NCI-H2171 treated with DMSO at 0.1 percent for 48 hours (cell line): ENCODE measurements around the gene CHMP1B.
A peak's percentile ranks its signal among the peaks of the same experiment; 100 is the strongest.
"Not testable (repeated sequence)": the region's sequence is repeated elsewhere in the genome, so short reads cannot be mapped to it uniquely, and the experiment has no call there.

Experiments
- DNase-seq: peaks from one replicate; lab custom pipeline; 2025; lab: John Stamatoyannopoulos, UW

CHMP1B gene

GRCh38 chr18:11871501-11871900, 20.3 kb downstream of the CHMP1B start:
- DNase-seq: no peak

DNA sequence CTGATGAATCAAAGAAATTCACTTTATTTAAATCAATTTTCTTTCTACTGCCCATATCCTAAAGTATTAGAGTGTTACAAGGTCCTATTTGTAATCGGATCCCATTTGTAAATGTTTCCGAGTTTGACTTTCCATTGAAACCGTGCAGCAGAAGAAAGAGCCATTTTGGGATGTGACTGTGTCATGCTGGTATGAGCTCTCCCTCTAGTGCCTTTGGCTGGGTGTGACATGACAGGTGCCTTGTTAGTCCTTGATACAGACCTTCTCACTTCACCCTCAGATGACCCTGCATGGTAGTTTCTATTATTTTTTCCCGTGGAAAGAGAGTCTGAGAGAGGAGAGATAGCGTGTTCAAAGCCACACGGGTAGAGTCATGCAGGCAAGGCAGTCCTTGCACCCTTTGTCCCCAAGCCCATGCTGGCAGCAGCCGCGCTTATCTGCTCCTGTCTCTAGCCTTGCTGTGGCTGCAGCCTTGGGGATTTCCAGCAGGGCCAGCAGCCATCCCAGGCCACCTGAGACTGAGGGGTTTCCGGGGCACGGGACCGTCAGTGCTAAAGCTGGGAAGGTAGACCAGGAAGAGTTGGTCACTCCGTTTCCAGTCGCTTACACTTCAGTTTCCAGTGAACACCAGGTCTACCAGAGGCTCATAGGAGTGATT, 21.4 kb downstream of the CHMP1B start:
- peak; percentile 65 for DNase-seq

GRCh38 chr18:11873670-11874340, 22.6 kb downstream of the CHMP1B start:
- DNase-seq: peak; percentile 87

DNA sequence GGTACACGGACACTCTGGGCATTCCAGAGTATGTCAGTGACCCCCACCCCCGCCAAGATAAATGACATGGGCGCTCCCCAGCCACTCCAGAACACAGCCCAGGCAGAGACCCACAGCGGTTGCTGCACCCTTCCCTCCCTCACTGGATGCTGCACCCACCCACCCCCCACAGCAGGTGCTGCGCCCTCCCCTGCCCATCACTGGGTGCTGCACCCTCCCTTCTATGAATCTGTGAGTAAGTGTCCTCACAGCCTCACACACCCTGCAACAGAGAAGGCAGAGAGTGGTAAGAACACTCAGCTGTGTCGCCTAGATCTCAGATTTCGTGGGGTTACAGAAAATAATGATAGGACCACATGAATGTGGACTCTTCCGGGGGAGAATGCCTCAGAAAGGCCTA, 23.5 kb downstream of the CHMP1B start:
- no peak for DNase-seq

DNA sequence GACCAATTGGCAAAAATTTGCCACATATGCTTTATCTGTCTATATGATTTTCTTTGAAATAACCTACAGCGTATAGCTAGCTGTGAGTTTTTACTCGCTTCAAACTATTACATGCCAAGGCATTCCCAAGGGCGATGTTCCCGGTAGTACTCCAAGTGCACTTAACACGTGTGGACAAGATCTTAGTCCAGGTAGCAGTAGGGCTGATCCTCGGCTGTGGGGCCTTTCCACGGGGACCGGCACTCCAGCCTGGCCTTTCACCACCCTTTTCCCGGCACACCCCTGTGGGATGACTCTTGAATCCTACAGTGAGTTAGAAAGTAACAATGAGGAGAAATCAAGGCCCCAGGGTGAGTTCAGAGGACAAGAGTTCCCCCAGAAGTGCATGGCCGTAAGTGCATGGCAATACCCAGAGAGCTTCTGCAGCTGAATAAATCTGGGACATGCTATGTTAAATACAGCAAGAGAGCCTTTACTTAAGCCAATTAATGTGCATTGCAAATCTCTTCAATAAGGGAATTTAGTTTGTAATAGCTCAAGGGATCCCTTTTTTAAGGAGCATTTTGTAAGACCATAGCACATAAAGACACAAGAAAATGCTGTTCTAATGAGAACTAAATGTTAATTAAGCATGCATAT, 26.4 kb downstream of the CHMP1B start:
- no peak for DNase-seq

- DNase-seq: no peak
These were observed 29.5 kb downstream of the CHMP1B start for GRCh38 chr18:11880586-11881304.

- DNase-seq: no peak
These were observed 31.4 kb downstream of the CHMP1B start for GRCh38 chr18:11882636-11883035.

- DNase-seq: no peak
These were observed 31.9 kb downstream of the CHMP1B start for GRCh38 chr18:11883153-11883552.

GRCh38 chr18:11884396-11885030, 33.3 kb downstream of the CHMP1B start:
- no peak for DNase-seq

DNA sequence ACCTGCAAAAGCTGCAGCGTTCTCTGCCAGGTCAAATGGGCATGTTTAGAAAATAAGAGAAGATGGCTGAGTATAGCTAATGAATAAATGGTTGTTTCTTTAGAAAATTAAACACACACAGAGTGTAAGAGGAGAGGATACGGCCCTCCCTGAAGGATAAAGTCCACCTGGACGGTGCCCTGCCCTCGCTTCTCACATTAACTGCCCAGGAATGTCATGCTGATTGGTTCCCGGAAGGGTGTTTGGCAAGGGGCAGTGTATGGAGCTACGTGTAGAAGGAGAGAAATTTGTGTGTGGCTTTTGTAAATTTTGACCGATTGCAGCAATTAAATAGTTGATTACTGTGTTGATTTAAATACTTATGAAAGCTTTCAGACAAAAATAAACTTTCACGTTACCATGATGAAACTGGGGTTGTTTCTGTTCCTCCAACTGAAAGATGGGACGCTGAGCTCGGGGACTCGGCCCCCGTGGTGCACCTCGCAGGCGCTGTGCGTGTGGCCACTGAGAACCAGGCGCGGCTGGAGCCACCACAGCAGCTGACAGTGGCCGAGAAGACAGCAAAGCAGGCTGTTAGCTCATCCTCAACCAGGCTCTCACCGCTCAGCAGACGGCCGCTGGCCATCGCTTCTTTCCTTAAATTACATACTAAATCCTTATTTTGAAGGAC, 34.2 kb downstream of the CHMP1B start:
- DNase-seq: no peak

GRCh38 chr18:11886577-11887110, 35.4 kb downstream of the CHMP1B start:
- no peak for DNase-seq

DNA sequence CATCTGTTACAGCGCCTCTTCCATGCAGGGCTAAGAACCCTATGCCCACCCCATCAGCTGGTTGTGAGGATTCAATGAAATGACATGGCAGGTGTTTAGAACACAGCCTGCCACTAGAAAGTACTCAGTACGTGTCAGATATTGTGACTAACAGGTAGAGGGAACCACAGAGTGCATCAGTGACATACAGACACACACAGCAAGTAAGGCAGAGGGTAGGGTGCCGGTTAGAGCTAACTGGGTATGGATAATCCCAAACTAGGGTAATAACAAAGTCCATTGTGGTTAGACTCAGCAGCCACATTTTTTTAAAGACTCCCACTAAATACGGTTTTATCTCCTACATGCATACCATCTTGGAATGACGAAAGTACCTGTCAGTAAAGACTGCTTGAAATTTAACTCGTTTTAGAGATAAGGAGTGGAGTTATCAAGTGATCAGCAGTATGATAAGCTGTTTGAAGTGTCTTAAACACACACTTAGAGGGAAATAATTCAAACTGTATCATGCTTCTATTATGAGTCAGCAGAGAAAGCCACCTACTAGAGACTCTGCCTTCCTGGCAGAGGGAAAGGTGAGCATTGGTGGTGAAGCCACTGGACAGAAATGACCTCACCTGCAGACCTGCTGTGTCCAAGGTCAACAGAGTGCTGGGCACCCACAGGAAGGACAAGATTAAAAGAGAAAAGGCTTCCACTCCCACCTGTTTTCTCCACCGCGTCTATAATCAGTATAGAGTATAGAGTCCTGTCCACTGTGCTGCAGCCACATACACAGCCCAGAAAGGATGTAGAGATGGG, 36.3 kb downstream of the CHMP1B start:
- DNase-seq: no peak

- no peak for DNase-seq
These were observed 37.5 kb downstream of the CHMP1B start for GRCh38 chr18:11888726-11889125.

DNA sequence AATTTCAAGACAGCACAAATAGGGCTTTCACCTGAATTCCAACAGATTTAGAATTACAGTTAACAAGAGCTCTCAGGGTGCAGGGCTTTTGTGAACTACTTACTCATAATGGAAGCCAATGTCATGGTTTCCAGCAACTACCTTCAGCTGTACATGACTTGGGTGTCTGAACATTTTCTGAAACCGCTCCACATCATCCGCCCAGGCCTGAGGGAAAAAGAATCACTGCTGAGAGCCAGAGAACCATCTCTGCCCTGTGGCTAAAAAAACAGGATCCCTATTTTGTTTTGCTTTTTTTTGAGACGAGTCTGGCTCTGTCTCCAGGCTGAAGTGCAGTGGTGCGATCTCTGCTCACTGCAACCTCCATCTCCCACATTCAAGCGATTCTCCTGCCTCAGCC, 38.1 kb downstream of the CHMP1B start:
- DNase-seq: no peak

DNA sequence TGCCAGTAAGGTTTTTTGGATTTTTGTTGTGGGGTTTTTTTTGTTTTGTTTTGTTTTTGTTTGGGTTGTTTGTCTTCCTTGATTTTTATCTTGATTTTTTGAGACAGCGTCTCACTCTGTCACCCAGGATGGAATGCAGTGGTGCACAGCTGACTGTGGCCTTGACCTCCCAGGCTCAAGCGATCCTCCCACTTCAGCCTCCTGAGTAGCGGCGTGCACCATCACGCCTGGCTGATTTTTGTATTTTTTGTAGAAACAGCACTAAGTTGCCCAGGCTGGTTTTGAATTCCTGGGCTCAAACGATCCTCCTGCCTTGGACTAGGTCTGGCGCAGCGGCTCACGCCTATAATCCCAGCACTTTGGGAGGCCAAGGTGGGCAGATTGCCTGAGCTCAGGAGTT, 40.5 kb downstream of the CHMP1B start:
- no peak for DNase-seq

DNA sequence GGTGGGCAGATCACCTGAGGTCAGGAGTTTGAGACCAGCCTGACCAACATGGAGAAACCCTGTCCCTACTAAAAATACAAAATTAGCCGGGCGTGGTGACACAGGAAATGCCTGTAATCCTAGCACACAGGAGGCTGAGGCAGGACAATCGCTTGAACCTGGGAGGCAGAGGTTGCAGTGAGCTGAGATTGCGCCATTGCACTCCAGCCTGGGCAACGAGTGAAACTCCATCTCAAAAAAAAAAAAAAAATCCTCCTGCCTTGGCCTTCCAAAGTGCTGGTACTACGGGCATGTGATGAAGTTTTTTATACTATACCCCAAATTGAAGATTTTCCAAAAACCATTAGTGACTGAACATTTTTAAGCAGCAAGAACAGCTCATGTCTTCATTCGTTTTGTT, 41.2 kb downstream of the CHMP1B start:
- not testable (repeated sequence) for DNase-seq

GRCh38 chr18:11897781-11898180, 46.6 kb downstream of the CHMP1B start:
- no peak for DNase-seq

DNA sequence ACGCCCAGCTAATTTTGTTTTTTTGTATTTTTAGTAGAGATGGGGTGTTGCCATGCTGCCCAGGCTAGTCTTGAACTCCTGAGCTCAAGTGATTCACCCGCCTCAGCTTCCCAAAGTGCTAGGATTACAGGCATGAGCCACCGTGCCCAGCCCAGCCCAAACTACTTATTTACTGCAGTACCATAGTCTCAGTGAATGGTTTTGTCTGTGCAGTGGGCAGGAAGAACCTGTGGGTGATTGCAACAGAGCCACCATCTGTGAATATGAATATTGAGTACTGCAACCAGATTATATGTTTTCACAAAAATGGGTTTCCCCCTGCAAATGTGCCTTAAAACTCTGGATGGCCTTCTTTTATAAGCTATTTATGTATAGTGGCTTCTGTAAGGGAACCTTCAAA, 47.9 kb downstream of the CHMP1B start:
- no peak for DNase-seq

GRCh38 chr18:11901826-11902438, 50.7 kb downstream of the CHMP1B start:
- no peak for DNase-seq
